Peyer's patch (tissue), 4 donors: ENCODE measurements around the gene POMT1.

Experiments
- POLR2A ChIP-seq, 2 donors: fragments of 450-650 bp; IDR thresholded peaks; one replicate each; pipeline ENCODE4 v1.5.1; 2017; ENCODE audit warnings: antibody characterized with exemption in 2 of 2, mild to moderate bottlenecking in 2 of 2, moderate library complexity in 2 of 2
- TF ChIP-seq, protein P1 (sequence below), 6 experiments: fragments of 450-650 bp in 4 of 6; fragments of 200-600 bp in 2 of 6; sonication (generic) in 1 of 6; IDR thresholded peaks; one replicate each; pipeline ENCODE4 v1.5.1; 2017 to 2019; ENCODE audit warnings: antibody characterized with exemption in 6 of 6, mild to moderate bottlenecking in 3 of 6, moderate library complexity in 1 of 6

DNA sequence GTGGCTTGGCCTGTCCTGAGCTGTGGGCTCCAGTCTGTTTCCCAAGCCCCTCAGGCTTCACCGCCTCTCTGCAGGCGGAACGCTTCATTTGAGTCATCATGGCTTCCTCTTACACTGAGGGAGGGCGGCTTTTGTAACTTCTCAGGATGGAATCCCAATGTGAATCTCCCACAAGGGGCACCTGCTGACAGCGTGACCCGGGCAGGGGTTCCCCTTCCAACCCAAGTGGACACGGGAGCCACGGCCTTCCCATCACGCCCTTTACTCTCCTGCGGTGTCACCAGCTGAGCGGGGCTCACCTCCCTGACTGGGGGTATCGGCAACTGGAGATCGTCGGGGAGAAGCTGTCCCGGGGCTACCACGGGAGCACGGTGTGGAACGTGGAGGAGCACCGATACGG, 15.8 kb downstream of the POMT1 start:
- TF ChIP-seq, protein P1, sequence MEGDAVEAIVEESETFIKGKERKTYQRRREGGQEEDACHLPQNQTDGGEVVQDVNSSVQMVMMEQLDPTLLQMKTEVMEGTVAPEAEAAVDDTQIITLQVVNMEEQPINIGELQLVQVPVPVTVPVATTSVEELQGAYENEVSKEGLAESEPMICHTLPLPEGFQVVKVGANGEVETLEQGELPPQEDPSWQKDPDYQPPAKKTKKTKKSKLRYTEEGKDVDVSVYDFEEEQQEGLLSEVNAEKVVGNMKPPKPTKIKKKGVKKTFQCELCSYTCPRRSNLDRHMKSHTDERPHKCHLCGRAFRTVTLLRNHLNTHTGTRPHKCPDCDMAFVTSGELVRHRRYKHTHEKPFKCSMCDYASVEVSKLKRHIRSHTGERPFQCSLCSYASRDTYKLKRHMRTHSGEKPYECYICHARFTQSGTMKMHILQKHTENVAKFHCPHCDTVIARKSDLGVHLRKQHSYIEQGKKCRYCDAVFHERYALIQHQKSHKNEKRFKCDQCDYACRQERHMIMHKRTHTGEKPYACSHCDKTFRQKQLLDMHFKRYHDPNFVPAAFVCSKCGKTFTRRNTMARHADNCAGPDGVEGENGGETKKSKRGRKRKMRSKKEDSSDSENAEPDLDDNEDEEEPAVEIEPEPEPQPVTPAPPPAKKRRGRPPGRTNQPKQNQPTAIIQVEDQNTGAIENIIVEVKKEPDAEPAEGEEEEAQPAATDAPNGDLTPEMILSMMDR (IDR thresholded peaks at IDR 0.05), result no peak
- TF ChIP-seq POLR2A (IDR thresholded peaks at IDR 0.05), result no peak
